Testis (tissue), 2 donors: Measurements from ENCODE around the gene L3MBTL3.

ENCODE experiments used
- POLR2A ChIP-seq: fragments of 450-650 bp; IDR thresholded peaks from one replicate; pipeline ENCODE4 v1.6.1; 2017; ENCODE audit warnings: antibody characterized with exemption, mild to moderate bottlenecking, moderate library complexity
- TF ChIP-seq, protein P1 (sequence below), 3 experiments: fragments of 450-650 bp in 2 of 3; fragments of 200-600 bp in 1 of 3; sonication (generic) in 1 of 3; IDR thresholded peaks; one replicate each; pipeline ENCODE4 v1.5.1; 2016 to 2019; ENCODE audit warnings: antibody characterized with exemption in 3 of 3, mild to moderate bottlenecking in 2 of 3, moderate library complexity in 1 of 3

DNA sequence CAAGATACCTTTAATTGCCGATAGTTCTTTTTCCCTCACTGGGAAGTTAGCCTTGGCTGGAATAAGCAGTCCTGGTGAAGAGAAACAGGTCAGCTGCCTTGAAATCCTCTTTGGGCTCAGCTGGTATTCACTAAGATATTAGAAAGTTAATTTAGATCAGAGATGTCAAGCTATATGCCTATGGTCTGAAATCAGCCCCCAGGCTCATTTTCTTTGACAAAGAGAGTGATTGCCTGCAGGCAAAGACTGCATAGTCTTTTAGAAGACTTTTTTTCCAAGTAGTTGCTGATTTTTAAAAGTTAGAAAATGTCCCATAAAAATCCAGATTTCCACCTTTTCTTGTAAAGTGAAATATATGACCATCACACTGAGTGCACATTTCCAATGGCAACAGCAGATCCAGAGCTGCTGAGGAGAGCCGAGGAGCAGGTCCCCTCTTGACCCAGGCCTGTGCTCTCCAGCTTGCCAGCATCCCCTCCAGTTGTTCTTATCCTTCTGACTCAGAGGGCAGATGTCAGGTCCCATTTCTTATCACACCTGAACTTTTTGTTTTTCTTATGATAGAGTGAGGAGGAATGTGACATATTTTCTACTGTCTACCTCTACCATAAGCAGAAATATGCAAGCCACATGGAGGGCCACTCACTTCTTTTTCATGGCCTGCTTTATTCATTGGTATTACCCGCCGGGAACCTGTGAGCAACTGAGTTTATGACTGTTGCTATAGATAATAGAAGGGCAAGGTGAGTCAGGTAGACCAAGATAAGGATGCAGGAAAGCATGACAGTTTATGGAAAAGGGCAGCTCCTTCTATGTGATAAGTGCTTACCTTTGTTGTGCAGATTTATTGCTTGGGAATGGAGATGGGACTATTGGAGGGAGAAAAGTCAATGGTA, 17.6 kb upstream of the L3MBTL3 start:
- TF ChIP-seq POLR2A, result no peak
- TF ChIP-seq, protein P1, sequence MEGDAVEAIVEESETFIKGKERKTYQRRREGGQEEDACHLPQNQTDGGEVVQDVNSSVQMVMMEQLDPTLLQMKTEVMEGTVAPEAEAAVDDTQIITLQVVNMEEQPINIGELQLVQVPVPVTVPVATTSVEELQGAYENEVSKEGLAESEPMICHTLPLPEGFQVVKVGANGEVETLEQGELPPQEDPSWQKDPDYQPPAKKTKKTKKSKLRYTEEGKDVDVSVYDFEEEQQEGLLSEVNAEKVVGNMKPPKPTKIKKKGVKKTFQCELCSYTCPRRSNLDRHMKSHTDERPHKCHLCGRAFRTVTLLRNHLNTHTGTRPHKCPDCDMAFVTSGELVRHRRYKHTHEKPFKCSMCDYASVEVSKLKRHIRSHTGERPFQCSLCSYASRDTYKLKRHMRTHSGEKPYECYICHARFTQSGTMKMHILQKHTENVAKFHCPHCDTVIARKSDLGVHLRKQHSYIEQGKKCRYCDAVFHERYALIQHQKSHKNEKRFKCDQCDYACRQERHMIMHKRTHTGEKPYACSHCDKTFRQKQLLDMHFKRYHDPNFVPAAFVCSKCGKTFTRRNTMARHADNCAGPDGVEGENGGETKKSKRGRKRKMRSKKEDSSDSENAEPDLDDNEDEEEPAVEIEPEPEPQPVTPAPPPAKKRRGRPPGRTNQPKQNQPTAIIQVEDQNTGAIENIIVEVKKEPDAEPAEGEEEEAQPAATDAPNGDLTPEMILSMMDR (IDR thresholded peaks at IDR 0.05), result no peak
